Mammary epithelial cell (primary cell): ENCODE measurements around the gene RCC2.

Source experiments
- CTCF ChIP-seq, 2 donors: IDR thresholded peaks in 1 of 2; conservative IDR thresholded peaks in 1 of 2; 2 replicates each; pipeline ENCODE4 v1.5.1; 2011 to 2012; ENCODE audit warnings: inconsistent platforms in 2 of 2, low read length in 2 of 2, mild to moderate bottlenecking in 2 of 2, control low read depth in 1 of 2, low read depth in 1 of 2; ENCODE audit not compliant: insufficient read depth in 1 of 2; ENCODE audit errors: extremely low read depth in 1 of 2
- EZH2 ChIP-seq: IDR thresholded peaks from 2 replicates; pipeline ENCODE4 v1.6.1; 2012; ENCODE audit warnings: low read length, inconsistent platforms, borderline replicate concordance

DNA sequence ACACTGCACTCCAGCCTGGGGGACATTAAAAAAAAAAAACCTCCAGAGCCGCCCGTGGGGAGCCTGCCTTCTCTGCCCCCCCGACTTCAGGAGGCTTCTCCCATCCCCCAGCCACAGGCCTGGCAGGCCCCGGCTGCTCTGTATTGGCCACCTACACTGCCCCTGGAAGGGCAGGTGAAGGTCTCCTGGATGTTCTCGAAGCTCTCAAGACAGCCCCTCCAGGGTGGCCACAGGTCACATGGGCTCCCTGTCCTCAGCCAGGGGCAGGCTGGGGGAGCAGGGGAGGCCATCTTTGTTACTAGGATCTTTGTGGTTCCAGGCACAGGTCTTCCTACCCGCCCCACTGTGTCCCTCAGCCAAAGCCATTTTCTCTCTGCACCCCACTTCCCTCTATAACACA lies 34.7 kb downstream of the RCC2 start:
- TF ChIP-seq EZH2 (no peak), CTCF (conservative IDR thresholded peaks at IDR 0.05 in 1 of 2, IDR thresholded peaks at IDR 0.05 in 1 of 2; ENCODE audit: extremely low read depth in 1 of 2, insufficient read depth in 1 of 2, low read depth in 1 of 2, low read length in 2 of 2) (no peak)
